A673 (cell line): Measurements from ENCODE around the gene CHD2.

Source experiments
- EZH2 ChIP-seq: fragments of 200-600 bp; sonication (generic); IDR thresholded peaks from 2 replicates; pipeline ENCODE4 v1.6.1; 2017; ENCODE audit warnings: borderline replicate concordance, low read depth, mild to moderate bottlenecking, mixed read lengths, antibody characterized with exemption, low read length; ENCODE audit not compliant: poor library complexity, severe bottlenecking
- TF ChIP-seq, protein P1 (sequence below): fragments of 300-800, 200-600 bp; sonication (generic); conservative IDR thresholded peaks from 2 replicates; pipeline ENCODE4 v1.5.1; 2017; ENCODE audit warnings: low read depth, mild to moderate bottlenecking, antibody characterized with exemption, low read length, moderate library complexity, mixed read lengths

DNA sequence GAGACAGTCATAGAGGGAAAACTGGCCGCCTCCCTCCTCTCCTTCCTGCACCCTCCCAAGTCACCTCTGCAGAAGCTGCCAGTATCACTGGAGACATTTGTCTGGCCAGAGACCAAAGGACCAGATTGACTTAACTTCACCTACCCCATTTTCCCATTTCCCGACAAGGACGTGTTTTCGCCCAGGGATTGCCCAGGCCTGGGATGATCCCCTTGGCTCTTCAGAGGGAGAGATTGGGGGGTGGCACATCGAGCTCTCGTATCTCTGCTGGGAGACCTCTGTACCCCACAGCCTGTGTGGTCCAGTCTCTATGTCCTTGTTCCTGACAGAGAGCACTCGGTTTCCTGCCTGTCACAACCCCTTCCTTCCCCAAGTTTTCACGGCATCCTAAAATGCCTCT, 157.5 kb downstream of the CHD2 start:
- TF ChIP-seq, protein P1, sequence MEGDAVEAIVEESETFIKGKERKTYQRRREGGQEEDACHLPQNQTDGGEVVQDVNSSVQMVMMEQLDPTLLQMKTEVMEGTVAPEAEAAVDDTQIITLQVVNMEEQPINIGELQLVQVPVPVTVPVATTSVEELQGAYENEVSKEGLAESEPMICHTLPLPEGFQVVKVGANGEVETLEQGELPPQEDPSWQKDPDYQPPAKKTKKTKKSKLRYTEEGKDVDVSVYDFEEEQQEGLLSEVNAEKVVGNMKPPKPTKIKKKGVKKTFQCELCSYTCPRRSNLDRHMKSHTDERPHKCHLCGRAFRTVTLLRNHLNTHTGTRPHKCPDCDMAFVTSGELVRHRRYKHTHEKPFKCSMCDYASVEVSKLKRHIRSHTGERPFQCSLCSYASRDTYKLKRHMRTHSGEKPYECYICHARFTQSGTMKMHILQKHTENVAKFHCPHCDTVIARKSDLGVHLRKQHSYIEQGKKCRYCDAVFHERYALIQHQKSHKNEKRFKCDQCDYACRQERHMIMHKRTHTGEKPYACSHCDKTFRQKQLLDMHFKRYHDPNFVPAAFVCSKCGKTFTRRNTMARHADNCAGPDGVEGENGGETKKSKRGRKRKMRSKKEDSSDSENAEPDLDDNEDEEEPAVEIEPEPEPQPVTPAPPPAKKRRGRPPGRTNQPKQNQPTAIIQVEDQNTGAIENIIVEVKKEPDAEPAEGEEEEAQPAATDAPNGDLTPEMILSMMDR = no peak
- TF ChIP-seq EZH2 = no peak
